Measurements from ENCODE around the gene DHCR24. TPM values are rescaled to one million over a fixed set of nuclear protein-coding genes. Genes with fewer than 3 reads are reported as not detected.

The DHCR24 gene
- total RNA-seq, 1 donor from 2014 or later, result 168 TPM

- H3K27me3 ChIP-seq (ENCODE audit: insufficient read depth, low read length), result peaks cover 14% of the 10 kb centered on the region
- FAIRE-seq (no peak), DNase-seq (ENCODE audit: low read depth) (no peak)
- no peak overlapping the region for H3K27ac Mint-ChIP-seq (ENCODE audit: unreplicated experiment)
- no peaks in the 10 kb centered on the region for H3K4me1 Mint-ChIP-seq (ENCODE audit: low read depth, unreplicated experiment)
- H3K27ac ChIP-seq (ENCODE audit: low read depth, low read length), result no peak overlapping the region
- H3K36me3 ChIP-seq (ENCODE audit: insufficient read depth, low read length), result no peaks in the 10 kb centered on the region
- H2AFZ ChIP-seq (ENCODE audit: low read depth, low read length), result no peak overlapping the region
- no peaks in the 10 kb centered on the region for H3K79me2 ChIP-seq (ENCODE audit: insufficient read depth, low read length)
- peaks cover 4% of the 10 kb centered on the region for H3K9me3 ChIP-seq (ENCODE audit: insufficient read depth, low read depth, low read length)
- peaks cover 4% of the 10 kb centered on the region for H3K27me3 Mint-ChIP-seq (ENCODE audit: low read depth, unreplicated experiment)
- no peak overlapping the region for H3K4me2 ChIP-seq (ENCODE audit: low read length)
- no peak overlapping the region for H3K9ac ChIP-seq (ENCODE audit: low read length)
- H3K9me3 Mint-ChIP-seq (ENCODE audit: unreplicated experiment), result peaks cover 24% of the 10 kb centered on the region
- H3K4me3 ChIP-seq (ENCODE audit: insufficient read depth, low read depth, low read length), result no peak overlapping the region
- TF ChIP-seq EZH2 (IDR thresholded peaks at IDR 0.05; ENCODE audit: insufficient read depth, low read length) (no peak), CTCF (IDR thresholded peaks at IDR 0.05; ENCODE audit: insufficient read depth, low read depth, low read length) (no peak)
- peaks cover 4% of the 10 kb centered on the region for H3K36me3 Mint-ChIP-seq (ENCODE audit: low read depth, unreplicated experiment)
- no peaks in the 10 kb centered on the region for H3K4me1 ChIP-seq (ENCODE audit: insufficient read depth, low read length)
- H4K20me1 ChIP-seq (ENCODE audit: insufficient read depth, low read length), result no peaks in the 10 kb centered on the region
- no peak overlapping the region for H3K4me3 Mint-ChIP-seq (ENCODE audit: unreplicated experiment)
Observed at GRCh38 chr1:54826226-54826816, 60.7 kb downstream of the DHCR24 start.

GRCh38 chr1:54825696-54826095 is 61.3 kb downstream of the DHCR24 start:
- FAIRE-seq (no peak), DNase-seq (ENCODE audit: low read depth) (no peak)

More at GRCh38 chr1:54825696-54826095, 61.3 kb downstream of the DHCR24 start:
- no peak overlapping the region for H3K9ac ChIP-seq (ENCODE audit: low read length)
- H3K27me3 Mint-ChIP-seq (ENCODE audit: low read depth, unreplicated experiment), result peaks cover 4% of the 10 kb centered on the region
- H3K4me3 Mint-ChIP-seq (ENCODE audit: unreplicated experiment), result no peak overlapping the region
- no peaks in the 10 kb centered on the region for H3K4me1 ChIP-seq (ENCODE audit: insufficient read depth, low read length)
- peaks cover 23% of the 10 kb centered on the region for H3K9me3 Mint-ChIP-seq (ENCODE audit: unreplicated experiment)
- H3K79me2 ChIP-seq (ENCODE audit: insufficient read depth, low read length), result no peaks in the 10 kb centered on the region
- no peak overlapping the region for H2AFZ ChIP-seq (ENCODE audit: low read depth, low read length)
- H3K36me3 ChIP-seq (ENCODE audit: insufficient read depth, low read length), result no peaks in the 10 kb centered on the region
- H3K4me3 ChIP-seq (ENCODE audit: insufficient read depth, low read depth, low read length), result no peak overlapping the region
- peaks cover 4% of the 10 kb centered on the region for H3K36me3 Mint-ChIP-seq (ENCODE audit: low read depth, unreplicated experiment)
- H3K27ac Mint-ChIP-seq (ENCODE audit: unreplicated experiment), result no peak overlapping the region
- no peak overlapping the region for H3K4me2 ChIP-seq (ENCODE audit: low read length)
- peaks cover 4% of the 10 kb centered on the region for H3K9me3 ChIP-seq (ENCODE audit: insufficient read depth, low read depth, low read length)
- H3K27me3 ChIP-seq (ENCODE audit: insufficient read depth, low read length), result peaks cover 14% of the 10 kb centered on the region
- no peak overlapping the region for H3K27ac ChIP-seq (ENCODE audit: low read depth, low read length)
- H4K20me1 ChIP-seq (ENCODE audit: insufficient read depth, low read length), result no peaks in the 10 kb centered on the region
- TF ChIP-seq CTCF (IDR thresholded peaks at IDR 0.05; ENCODE audit: insufficient read depth, low read depth, low read length), result no peak
- no peak for TF ChIP-seq EZH2 (IDR thresholded peaks at IDR 0.05; ENCODE audit: insufficient read depth, low read length)
- no peaks in the 10 kb centered on the region for H3K4me1 Mint-ChIP-seq (ENCODE audit: low read depth, unreplicated experiment)

Data from astrocyte (in vitro differentiated cells and primary cell).